Measurements from ENCODE around the gene SHMT1.
"Not testable (repeated sequence)": the region's sequence is repeated elsewhere in the genome, so short reads cannot be mapped to it uniquely, and the experiment has no call there.

SHMT1 gene

GRCh38 chr17:18388266-18388665 is 24.9 kb upstream of the SHMT1 start:
- not testable (repeated sequence) for H3K27me3 ChIP-seq (ENCODE audit: control insufficient read depth in 5 of 5, insufficient read depth in 4 of 5, low read length in 5 of 5); H3K4me3 ChIP-seq (ENCODE audit: low read depth in 1 of 5, low read length in 5 of 5)

GRCh38 chr17:18387583-18387982 is 24.2 kb upstream of the SHMT1 start:
- H3K36me3 ChIP-seq (ENCODE audit: control insufficient read depth in 5 of 5, insufficient read depth in 5 of 5, low read length in 5 of 5); H3K4me1 ChIP-seq (ENCODE audit: control insufficient read depth in 5 of 5, insufficient read depth in 5 of 5, low read length in 5 of 5); H3K27me3 ChIP-seq (ENCODE audit: control insufficient read depth in 5 of 5, insufficient read depth in 4 of 5, low read length in 5 of 5); H3K9ac ChIP-seq (ENCODE audit: low read length in 5 of 5); H3K9me3 ChIP-seq (ENCODE audit: control insufficient read depth in 5 of 5, low read length in 5 of 5); H3K27ac ChIP-seq (ENCODE audit: low read depth, low read length); H3K4me3 ChIP-seq (ENCODE audit: low read depth in 1 of 5, low read length in 5 of 5): not testable (repeated sequence)

More at GRCh38 chr17:18388266-18388665, 24.9 kb upstream of the SHMT1 start:
- not testable (repeated sequence) for H3K9ac ChIP-seq (ENCODE audit: low read length in 5 of 5); H3K27ac ChIP-seq (ENCODE audit: low read depth, low read length); H3K36me3 ChIP-seq (ENCODE audit: control insufficient read depth in 5 of 5, insufficient read depth in 5 of 5, low read length in 5 of 5); H3K9me3 ChIP-seq (ENCODE audit: control insufficient read depth in 5 of 5, low read length in 5 of 5); H3K4me1 ChIP-seq (ENCODE audit: control insufficient read depth in 5 of 5, insufficient read depth in 5 of 5, low read length in 5 of 5)

- H3K9me3 ChIP-seq (ENCODE audit: control insufficient read depth in 5 of 5, low read length in 5 of 5); H3K4me1 ChIP-seq (ENCODE audit: control insufficient read depth in 5 of 5, insufficient read depth in 5 of 5, low read length in 5 of 5); H3K4me3 ChIP-seq (ENCODE audit: low read depth in 1 of 5, low read length in 5 of 5); H3K9ac ChIP-seq (ENCODE audit: low read length in 5 of 5); H3K36me3 ChIP-seq (ENCODE audit: control insufficient read depth in 5 of 5, insufficient read depth in 5 of 5, low read length in 5 of 5); H3K27ac ChIP-seq (ENCODE audit: low read depth, low read length): not testable (repeated sequence)
- H3K27me3 ChIP-seq (ENCODE audit: control insufficient read depth in 5 of 5, insufficient read depth in 4 of 5, low read length in 5 of 5) = peaks cover 0 to 13% (median 4%) of the 10 kb centered on the region in 5 donors
Measured at GRCh38 chr17:18384271-18384670, 20.9 kb upstream of the SHMT1 start.

DNA sequence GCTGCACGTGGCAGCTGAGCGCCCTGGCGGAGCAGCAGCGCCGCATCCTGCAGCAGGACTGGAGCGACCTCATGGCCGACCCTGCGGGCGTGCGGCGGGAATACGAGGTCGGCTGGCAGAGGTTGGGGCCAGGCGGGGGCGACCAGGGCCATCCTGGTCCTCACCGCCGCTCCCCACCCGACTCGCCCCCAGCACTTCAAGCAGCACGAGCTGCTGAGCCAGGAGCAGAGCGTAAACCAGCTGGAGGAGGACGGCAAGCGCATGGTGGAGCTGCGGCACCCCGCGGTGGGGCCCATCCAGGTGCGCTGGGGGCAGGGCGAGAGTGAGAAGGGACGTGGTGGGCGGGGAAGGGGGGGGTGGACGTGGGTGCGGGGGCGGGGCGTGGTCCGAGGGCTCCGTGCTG is 19.7 kb upstream of the SHMT1 start:
- not testable (repeated sequence) for H3K4me3 ChIP-seq (ENCODE audit: low read depth in 1 of 5, low read length in 5 of 5); H3K36me3 ChIP-seq (ENCODE audit: control insufficient read depth in 5 of 5, insufficient read depth in 5 of 5, low read length in 5 of 5); H3K9me3 ChIP-seq (ENCODE audit: control insufficient read depth in 5 of 5, low read length in 5 of 5); H3K27ac ChIP-seq (ENCODE audit: low read depth, low read length); H3K4me1 ChIP-seq (ENCODE audit: control insufficient read depth in 5 of 5, insufficient read depth in 5 of 5, low read length in 5 of 5); H3K9ac ChIP-seq (ENCODE audit: low read length in 5 of 5)
- peaks cover 0 to 13% (median 4%) of the 10 kb centered on the region in 5 donors for H3K27me3 ChIP-seq (ENCODE audit: control insufficient read depth in 5 of 5, insufficient read depth in 4 of 5, low read length in 5 of 5)

DNA sequence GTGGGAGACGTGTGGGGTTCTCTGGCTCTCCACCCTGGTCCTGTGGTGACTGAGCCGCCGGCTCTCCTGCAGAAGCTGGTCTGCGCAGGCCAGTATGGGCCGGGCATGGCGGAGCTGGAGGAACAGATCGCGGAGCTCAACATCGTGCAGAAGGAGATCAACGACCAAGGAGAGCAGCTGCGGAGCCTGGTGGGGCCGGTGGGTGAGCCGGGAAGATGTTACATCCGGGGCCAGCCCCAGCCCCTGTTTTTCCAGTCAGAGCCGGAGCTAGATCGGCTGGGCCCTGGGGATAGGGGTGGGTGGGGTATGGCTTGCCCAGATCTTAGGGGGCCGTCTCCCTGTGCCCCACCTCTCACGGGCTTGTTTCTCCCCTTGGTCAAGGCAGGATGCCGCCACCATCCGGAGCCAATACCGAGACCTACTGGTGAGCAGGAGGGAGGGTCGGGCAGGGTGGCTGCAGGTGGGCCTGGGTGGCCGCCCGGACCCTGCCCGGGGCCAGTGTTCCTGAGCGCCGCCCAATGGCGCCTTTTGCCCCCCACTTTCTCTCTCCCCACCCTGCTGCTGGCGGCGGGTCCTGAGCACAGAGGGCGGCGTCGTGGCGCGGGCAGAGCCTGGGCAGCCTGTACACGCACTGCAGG is 19.2 kb upstream of the SHMT1 start:
- no peak overlapping the region for H3K9ac ChIP-seq (ENCODE audit: low read length in 5 of 5)
- no peaks in the 10 kb centered on the region for H3K36me3 ChIP-seq (ENCODE audit: control insufficient read depth in 5 of 5, insufficient read depth in 5 of 5, low read length in 5 of 5)
- no peak overlapping the region for H3K4me3 ChIP-seq (ENCODE audit: low read depth in 1 of 5, low read length in 5 of 5)
- H3K9me3 ChIP-seq (ENCODE audit: control insufficient read depth in 5 of 5, low read length in 5 of 5) = no peaks in the 10 kb centered on the region
- H3K27ac ChIP-seq (ENCODE audit: low read depth, low read length) = no peak overlapping the region
- peaks cover 0 to 14% (median 8%) of the 10 kb centered on the region in 5 donors for H3K4me1 ChIP-seq (ENCODE audit: control insufficient read depth in 5 of 5, insufficient read depth in 5 of 5, low read length in 5 of 5)
- H3K27me3 ChIP-seq (ENCODE audit: control insufficient read depth in 5 of 5, insufficient read depth in 4 of 5, low read length in 5 of 5) = peaks cover 0 to 13% (median 4%) of the 10 kb centered on the region in 5 donors

DNA sequence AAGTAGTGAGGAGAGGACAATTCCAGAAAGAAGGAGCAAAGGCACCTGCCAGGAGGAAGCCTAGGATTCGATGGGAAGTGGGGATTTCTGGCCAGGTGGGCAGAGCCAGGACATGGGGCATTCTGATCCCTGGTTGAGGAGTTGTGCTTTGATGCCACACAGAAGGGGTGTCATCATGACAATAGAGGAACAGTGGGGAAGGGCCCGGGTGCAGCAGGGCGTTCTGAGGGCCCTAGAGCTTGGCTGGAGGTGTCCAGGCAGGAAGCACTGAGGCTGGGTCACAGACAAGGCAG is 18.5 kb upstream of the SHMT1 start:
- H3K27ac ChIP-seq (ENCODE audit: low read depth, low read length) = no peak overlapping the region
- no peaks in the 10 kb centered on the region for H3K9me3 ChIP-seq (ENCODE audit: control insufficient read depth in 5 of 5, low read length in 5 of 5)
- H3K4me1 ChIP-seq (ENCODE audit: control insufficient read depth in 5 of 5, insufficient read depth in 5 of 5, low read length in 5 of 5) = peaks cover 2 to 20% (median 12%) of the 10 kb centered on the region in 5 donors
- no peak overlapping the region for H3K9ac ChIP-seq (ENCODE audit: low read length in 5 of 5)
- peaks cover 0 to 13% (median 4%) of the 10 kb centered on the region in 5 donors for H3K27me3 ChIP-seq (ENCODE audit: control insufficient read depth in 5 of 5, insufficient read depth in 4 of 5, low read length in 5 of 5)
- H3K36me3 ChIP-seq (ENCODE audit: control insufficient read depth in 5 of 5, insufficient read depth in 5 of 5, low read length in 5 of 5) = no peaks in the 10 kb centered on the region
- no peak overlapping the region for H3K4me3 ChIP-seq (ENCODE audit: low read depth in 1 of 5, low read length in 5 of 5)

DNA sequence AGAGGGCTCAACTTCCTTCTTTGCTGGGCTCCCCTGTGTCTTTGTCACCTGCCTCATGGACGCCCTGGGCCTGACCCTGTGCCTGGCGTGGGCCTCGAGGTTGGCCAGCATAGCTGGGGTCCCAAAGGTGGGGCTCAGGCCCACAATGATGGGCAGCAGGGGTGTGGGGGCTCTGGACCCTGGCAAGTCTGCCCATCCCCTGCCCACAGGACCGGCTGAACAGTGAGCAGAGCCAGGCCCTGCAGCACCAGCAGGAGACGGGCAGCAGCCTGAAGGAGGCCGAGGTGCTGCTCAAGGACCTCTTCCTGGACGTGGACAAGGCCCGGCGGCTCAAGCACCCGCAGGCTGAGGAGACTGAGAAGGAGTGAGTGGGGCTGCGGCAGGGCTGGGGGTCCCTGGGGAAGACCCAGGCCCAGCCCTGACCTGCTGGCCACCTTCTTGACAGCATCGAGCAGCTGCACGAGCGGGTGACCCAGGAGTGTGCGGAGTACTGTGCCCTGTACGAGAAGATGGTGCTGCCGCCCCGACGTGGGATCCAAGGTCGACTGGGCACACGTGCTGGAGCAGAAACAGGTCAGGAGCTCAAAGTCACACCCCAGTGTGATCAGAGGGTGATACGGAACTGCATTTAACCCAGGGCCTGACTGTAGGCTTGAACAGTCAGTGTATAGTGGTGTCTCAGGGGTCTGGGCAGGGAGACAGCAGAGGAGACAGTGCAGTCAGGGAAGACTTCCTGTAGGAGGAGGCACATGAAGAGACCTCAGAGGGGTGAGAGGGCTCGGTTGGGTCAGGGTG is 18.0 kb upstream of the SHMT1 start:
- Histone ChIP-seq H3K4me3 (ENCODE audit: low read depth in 1 of 5, low read length in 5 of 5) (no peak overlapping the region), H3K9me3 (ENCODE audit: control insufficient read depth in 5 of 5, low read length in 5 of 5) (no peaks in the 10 kb centered on the region), H3K9ac (ENCODE audit: low read length in 5 of 5) (no peak overlapping the region)

GRCh38 chr17:18380471-18381157 is 17.3 kb upstream of the SHMT1 start:
- Histone ChIP-seq H3K27me3 (ENCODE audit: control insufficient read depth in 5 of 5, insufficient read depth in 4 of 5, low read length in 5 of 5) (peaks cover 0 to 13% (median 4%) of the 10 kb centered on the region in 5 donors), H3K4me1 (ENCODE audit: control insufficient read depth in 5 of 5, insufficient read depth in 5 of 5, low read length in 5 of 5) (peaks cover 2 to 20% (median 12%) of the 10 kb centered on the region in 5 donors), H3K9ac (ENCODE audit: low read length in 5 of 5) (no peak overlapping the region), H3K27ac (ENCODE audit: low read depth, low read length) (no peak overlapping the region), H3K4me3 (ENCODE audit: low read depth in 1 of 5, low read length in 5 of 5) (no peak overlapping the region), H3K36me3 (ENCODE audit: control insufficient read depth in 5 of 5, insufficient read depth in 5 of 5, low read length in 5 of 5) (no peaks in the 10 kb centered on the region), H3K9me3 (ENCODE audit: control insufficient read depth in 5 of 5, low read length in 5 of 5) (no peaks in the 10 kb centered on the region)

More for the DNA sequence above, 18.0 kb upstream of the SHMT1 start:
- no peak overlapping the region for H3K27ac ChIP-seq (ENCODE audit: low read depth, low read length)
- H3K27me3 ChIP-seq (ENCODE audit: control insufficient read depth in 5 of 5, insufficient read depth in 4 of 5, low read length in 5 of 5) = peaks cover 0 to 13% (median 4%) of the 10 kb centered on the region in 5 donors
- H3K36me3 ChIP-seq (ENCODE audit: control insufficient read depth in 5 of 5, insufficient read depth in 5 of 5, low read length in 5 of 5) = no peaks in the 10 kb centered on the region
- peaks cover 2 to 20% (median 12%) of the 10 kb centered on the region in 5 donors for H3K4me1 ChIP-seq (ENCODE audit: control insufficient read depth in 5 of 5, insufficient read depth in 5 of 5, low read length in 5 of 5)

DNA sequence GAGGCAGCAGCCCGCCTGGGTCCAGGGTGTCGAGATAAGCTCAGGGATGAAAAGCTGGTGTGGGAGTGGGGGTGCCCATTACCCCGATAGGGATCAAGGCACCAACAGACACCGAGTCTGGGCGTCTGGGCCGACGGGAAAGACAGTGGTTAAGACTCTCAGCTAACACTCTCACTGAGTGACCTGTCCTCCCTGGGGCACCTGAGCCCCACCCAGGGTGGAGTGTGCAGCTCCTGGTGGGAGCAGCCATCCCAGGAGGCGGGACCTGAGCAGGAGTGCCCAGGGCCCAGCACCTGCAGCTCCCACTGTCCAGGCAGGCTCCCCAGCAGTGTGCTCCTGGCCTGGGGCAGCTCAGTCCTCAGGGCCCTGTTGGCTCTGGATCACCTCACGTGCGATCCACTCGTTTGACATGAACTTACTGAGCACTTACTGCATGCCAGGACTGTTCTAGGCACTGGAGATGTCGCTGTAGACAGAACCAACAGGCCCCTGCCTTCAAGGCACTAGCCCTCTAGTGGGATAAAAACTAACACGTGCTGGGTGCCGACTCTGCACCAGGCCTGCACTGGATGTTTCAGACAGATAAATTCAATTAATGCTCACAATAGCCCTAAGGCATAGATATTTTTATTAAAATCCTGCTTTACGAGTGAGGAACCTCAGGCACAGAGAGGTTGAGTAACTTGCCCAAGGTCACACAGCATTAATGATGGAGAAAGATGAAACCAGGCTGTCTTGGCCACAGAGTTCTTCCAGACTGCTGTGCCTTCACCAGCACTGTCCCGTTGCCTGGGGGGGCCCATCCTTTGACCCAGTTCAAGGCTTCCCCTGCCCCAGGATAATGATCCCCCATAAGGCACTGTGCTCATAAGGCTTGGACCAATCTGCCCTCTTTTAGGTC is 16.1 kb upstream of the SHMT1 start:
- Histone ChIP-seq H3K4me3 (ENCODE audit: low read depth in 1 of 5, low read length in 5 of 5) (no peak overlapping the region), H3K27ac (ENCODE audit: low read depth, low read length) (no peak overlapping the region), H3K27me3 (ENCODE audit: control insufficient read depth in 5 of 5, insufficient read depth in 4 of 5, low read length in 5 of 5) (peaks cover 0 to 13% (median 4%) of the 10 kb centered on the region in 5 donors)

More for the DNA sequence above, 16.1 kb upstream of the SHMT1 start:
- Histone ChIP-seq H3K9ac (ENCODE audit: low read length in 5 of 5) (no peak overlapping the region), H3K4me1 (ENCODE audit: control insufficient read depth in 5 of 5, insufficient read depth in 5 of 5, low read length in 5 of 5) (peaks cover 2 to 20% (median 12%) of the 10 kb centered on the region in 5 donors), H3K9me3 (ENCODE audit: control insufficient read depth in 5 of 5, low read length in 5 of 5) (peaks cover 0 to 6% (median 5%) of the 10 kb centered on the region in 5 donors), H3K36me3 (ENCODE audit: control insufficient read depth in 5 of 5, insufficient read depth in 5 of 5, low read length in 5 of 5) (no peaks in the 10 kb centered on the region)
